Daoy (cell line): ENCODE data around the gene HTRA3. TPM values are rescaled to one million over a fixed set of nuclear protein-coding genes. Genes with fewer than 3 reads are reported as not detected.

Source experiments
- DNase-seq: peaks from one replicate; pipeline ENCODE4 v3.0.0-alpha.2; 2015; ENCODE audit warnings: low read depth
- total RNA-seq: library from RNA; depleted of rRNA; stranded (reverse); fragments of >200 nt; shearing (Covaris generic); gene quantifications from 2 replicates; pipeline ENCODE4 v1.2.3, GENCODE V29; 2014

Gene HTRA3
- total RNA-seq, 1 experiment from 2014 or later: 0.11 TPM

DNA sequence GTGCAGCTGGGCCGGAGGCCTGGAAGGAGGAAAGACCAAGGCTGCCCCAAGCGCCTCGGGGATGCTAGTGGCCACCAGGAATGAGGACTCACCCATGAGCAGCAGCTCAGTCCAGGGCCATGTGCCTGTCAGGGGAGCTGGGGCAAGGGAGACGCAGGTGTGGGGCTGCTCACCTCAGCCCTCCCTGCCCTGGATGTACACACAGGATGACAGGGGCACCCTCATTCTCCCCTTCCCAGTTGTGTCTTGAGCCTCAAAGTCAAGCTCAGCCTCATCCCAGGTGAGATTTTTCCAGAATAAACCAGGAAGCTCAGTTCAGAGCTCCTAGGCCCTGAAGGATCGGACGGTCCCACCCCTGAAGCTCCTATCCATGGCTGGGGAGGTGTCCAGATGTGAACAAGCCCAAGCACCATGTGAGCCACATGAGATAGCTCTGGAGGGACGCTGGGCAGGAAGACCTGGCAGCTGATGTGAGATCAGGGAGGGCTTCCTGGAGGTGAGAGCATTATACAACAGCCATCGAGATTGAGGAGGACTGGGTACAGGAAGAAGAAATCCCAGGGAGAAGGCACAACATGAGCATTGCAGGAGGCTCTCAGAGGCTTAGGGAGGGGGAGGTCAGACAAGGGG is 23.0 kb downstream of the HTRA3 start:
- no peak for DNase-seq

DNA sequence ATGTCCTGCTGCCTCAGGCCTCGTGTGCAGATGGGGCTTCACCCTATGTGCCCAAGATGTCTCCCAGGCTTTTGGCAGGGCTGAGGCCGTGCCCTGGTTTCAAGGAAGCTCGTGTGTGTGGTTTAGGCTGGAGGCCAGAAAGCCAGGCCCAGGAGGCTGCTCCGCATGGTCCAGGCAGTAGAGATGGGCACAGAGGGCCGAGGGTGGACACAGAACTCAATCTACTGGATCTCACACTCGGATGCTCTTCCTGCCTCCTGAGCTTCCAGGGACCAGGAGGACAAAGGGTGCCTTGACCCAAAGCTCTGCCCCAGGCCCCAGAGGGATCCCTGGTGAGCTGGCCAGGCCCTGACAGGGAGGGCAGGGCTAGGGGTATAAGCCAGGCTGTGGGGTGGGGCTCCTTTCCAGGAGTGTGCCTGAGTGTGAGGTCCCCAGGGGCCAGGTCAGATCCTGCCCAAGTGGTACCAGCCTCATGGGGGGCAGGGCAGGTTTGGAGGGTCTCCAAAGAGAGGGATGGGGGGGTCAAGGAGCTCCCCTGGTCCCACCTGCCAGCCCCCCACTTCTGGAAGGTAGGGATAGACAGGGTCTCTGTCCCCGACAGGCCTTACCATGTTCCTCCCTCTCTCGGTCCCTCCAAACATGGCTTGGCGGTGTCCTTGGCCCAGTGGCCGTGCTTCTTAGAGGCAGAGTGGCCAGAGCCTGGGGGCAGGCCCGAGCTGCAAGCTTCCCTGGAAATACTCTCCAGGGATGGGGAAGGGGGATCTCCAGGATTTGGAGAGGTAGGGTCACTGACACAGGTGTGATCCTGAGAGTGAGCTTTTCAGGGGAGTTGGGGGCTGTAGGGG is 23.8 kb downstream of the HTRA3 start:
- DNase-seq: no peak

DNA sequence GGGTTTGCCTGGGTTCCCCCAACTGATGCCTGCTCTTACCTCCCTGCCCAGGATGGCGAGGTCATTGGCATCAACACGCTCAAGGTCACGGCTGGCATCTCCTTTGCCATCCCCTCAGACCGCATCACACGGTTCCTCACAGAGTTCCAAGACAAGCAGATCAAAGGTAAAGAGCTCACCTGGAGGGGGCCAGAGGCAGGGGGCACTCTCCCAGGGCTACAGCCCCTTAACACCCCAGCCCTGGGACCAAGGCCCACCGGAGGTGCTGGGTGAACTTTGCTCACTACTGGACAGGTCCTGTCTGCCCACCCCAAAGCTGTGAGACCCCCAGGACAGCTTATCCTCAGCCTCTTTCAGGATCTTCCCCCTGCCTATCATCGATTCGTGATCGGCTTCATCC is 24.5 kb downstream of the HTRA3 start:
- DNase-seq: no peak

DNA sequence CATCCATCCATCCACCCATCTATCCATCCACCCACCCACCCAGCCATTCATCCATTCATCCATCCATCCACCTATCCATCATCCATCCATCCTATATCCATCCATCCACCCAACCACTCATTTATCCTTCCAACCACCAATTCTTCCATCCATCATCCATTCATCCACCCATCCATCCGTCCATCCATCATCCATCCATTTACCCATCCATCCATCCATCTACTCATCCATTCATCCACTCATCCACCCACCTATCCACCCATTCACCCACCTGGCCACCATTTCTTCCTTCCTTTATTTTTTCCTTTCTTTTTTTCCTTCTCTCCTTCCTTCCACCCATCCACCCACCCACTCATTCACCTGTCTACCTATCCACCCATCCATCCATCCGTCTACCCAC is 25.2 kb downstream of the HTRA3 start:
- no peak for DNase-seq

DNA sequence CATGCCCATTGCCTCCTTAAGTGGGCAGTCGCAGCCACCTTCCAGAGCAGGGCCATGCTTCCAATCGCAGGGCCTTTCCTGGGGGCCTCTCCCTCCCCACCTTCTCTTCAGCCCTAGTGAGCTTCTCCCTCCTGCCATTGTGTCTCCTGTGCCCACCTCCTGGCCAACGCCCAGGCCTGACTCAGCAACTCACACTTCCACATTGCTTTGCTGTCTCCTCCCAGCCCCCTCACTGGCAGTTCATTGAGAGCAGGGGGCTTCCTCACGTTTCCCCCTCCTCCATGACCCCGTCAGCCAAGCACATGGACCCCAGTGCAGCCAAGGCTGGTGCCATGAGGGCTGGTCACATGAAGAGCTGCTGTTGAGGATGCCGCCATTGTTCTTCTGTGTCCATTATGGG is 25.9 kb downstream of the HTRA3 start:
- DNase-seq: no peak

DNA sequence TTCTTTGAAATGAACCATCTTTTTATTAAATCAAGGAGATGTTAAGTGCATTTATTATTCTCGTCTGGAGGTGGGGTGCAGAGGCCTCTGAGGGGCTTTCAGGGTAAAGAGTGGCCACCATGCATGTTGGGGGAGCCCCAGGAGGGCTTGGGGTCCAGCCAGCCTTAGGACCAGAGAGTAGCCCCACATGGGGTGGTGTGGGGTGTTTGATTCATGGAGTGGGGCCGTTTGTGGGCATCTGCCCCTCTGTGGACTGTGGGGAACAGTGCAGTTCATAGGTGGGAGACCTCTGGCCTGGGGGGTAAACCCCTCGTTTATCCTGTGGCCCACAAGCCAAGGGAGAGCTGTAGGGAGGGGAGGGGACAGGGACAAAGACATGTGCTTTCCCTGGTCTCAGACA is 26.9 kb downstream of the HTRA3 start:
- DNase-seq: no peak

DNA sequence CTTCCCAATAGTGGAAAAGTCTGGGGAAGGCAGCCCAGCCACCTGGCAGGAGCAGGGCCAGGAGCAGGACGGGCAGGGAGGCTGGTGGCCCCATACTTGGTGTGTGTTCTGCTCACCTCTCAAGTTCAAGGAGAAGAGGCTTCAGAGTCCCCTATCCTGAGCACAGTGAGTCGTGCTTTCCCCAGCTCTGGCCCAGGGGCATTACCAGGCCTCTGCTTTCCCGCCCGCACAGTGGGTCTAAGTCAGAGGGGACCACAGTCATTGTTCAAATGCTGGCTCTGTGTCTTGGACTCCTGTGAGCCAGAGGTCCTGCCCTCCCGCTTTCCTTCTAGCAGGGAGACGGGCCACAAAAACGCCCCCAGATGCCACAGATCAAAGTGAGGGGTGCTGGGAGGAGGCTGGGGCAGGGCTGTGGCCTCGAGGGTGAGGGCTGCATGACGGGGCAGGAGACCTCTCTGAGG is 27.6 kb downstream of the HTRA3 start:
- no peak for DNase-seq

DNA sequence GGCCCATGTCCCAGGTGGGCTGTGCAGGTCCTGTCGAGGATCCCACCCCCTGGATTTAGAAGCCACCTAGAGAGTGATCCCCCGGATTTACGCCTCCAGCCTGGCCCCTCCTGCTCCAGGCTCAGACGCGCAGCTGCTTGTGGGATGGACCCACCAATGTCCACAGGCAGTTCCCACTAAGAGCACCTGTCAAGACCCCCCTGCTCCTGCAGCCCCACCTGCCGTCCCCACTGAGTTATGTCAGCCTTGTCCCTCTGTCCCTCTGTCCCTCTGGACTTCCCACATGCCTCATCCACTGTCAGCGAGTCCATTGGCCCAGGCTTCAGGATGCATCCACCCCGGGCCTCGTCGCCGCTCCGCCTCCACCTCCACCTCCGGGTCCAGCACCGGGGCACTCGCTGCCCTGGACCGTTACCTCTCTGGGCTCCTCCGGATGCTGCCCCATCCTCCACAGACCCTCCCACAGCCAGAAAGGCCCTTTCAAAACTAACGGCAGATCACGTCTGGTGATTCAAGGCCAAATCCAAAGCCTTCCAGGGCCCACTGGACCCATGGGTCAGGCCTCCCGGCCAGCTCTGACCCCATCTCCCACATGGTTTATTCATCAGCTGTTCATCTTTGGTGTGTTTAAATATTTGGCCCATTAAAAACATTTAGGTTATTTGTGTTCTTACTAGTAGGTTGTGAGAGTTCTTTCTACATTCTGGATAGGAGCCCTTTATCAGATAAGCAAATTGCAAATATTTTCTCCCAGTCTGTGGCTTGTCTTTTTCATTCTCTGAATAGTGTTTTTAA is 28.3 kb downstream of the HTRA3 start:
- DNase-seq: no peak

DNA sequence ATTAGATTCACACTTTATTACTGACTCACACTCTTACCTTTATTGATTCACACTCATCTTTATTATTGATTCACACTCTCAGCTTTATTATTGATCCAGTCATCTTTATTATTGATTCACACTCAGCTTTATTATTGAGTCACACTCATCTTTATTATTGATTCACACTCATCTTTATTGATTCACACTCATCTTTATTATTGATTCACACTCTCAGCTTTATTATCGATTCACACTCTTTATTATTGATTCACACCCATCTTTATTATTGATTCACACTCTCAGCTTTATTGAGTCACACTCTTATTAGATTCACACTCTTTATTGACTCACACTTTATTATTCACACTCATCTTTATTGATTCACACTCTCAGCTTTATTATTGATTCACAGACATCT is 31.3 kb downstream of the HTRA3 start:
- DNase-seq: no peak

DNA sequence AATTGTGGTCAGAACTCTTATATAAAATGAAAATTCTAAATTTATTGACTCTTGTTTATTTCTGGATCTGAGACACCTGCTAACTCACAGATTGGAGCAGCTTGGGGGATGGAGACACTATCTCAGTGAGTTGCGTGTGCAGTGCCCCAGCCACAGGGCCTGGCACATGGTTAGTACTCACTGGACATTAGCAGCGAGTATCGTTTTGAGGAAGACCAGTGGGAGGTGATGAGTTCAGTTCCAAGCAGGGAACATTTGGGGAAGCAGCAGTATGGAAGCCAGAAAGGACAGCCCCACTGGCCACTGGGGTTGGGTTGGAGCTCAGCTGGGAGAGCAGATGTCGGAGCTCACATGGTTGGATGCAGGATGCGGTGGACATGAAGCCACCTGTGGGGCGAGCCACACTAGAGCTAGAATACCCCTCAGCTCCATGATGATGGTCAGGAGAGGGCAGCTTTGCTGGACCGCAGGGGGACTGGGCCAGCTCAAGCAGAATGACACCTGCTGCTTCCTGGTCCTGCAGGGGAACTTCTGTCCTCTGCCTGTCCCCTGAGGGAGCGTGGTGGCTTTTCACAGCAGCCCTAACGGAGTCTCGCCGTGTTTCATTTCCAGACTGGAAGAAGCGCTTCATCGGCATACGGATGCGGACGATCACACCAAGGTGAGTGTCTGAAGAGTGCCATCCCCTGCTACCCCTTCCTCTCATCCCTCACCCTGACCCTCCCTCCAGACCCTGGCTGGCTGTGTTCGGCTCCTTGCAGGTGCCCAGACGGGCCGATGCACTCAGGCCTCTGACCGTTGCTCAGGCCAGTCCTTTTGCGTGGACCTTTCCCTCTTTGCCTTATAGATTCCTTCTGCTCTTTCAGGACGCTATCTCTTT is 32.5 kb downstream of the HTRA3 start:
- no peak for DNase-seq

DNA sequence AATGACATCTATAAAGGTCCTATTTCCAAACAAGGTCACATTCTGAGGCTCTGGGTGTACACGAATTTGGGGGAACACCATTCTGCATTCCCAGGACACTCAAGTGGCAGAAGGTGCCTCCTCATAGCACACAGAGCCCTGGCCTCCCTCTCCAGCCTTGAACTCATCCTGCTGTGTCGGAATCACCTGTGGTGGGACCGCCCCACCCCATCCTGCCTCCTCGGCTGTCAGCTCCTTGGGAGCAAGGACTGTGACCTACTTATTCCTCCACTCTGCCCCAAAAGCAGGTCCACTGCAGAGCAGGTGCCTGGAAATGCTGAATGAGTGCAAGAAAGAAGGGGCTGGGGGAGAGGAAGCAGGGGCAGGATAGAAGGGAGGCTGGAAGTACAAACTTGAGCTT is 33.5 kb downstream of the HTRA3 start:
- DNase-seq: no peak

DNA sequence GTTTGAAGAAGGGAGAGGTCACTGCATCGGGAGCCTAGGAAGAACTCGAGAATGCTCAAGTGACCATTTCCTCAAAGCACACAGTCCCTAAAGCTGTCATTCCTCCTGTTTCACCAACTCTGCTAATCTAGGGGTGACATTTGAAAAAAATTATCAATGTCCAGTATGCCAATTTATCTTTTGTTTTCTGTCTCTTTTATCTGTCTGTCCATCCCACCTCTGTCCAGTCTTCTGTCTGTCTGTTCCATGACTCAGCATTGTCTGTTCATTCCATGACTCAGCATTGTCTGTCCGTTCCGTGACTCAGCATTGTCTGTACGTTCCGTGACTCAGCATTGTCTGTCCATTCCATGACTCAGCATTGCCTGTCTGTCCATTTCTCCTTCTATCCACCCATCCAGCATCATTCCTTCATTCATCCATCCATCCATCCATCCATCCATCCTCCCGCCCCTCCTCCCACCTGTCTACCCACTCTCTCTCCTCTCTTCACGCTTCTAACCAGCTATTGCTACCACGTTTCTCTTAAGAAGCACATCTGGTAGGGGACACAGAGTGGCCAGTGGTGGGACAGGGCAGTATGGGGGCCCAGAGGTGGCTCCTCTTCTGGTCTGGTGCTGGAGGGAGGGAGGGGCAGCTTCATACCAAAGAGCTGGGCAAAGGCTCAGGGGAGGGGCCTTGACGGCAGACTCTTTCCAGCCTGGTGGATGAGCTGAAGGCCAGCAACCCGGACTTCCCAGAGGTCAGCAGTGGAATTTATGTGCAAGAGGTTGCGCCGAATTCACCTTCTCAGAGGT is 34.1 kb downstream of the HTRA3 start:
- peak; percentile 79 for DNase-seq

DNA sequence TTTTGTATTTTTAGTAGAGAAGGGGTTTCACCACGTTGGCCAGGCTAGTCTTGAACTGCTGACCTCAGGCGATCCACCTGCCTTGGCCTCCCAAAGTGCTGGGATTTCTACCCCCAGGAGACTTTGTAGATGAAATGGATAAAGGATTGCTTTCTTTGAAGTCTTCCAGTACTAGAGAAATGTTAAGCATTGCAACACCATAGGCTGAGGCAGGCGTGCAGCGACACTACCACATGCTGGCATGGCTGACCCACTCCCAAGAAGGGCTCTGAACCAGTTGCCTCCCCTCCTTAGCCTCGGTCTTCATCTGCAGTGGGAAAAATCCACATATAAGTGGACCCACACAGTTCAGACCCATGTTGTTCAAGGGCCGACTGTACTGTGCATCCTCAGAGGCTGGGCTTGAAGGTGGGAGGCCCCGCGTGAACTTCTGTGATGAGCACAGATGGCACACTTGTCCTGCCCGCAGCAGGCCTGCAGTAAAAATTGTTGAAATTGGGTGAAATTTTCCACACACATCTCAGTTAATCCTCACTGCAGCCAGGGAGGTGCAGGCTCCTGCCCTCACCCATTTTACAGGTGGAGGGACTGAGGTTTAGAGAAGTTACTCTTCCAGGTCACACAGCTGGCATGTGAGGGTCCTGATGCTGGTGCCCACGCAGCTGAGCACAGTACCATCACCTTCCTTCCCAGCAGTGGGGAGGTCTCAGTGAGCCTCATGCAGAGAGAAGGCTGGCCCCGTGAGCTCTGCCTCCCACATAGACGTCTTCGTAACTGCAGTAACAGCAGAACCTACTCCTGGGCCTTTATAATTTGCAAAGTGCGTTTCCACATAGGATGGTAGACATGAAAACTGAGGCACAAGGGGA is 35.5 kb downstream of the HTRA3 start:
- DNase-seq: no peak

DNA sequence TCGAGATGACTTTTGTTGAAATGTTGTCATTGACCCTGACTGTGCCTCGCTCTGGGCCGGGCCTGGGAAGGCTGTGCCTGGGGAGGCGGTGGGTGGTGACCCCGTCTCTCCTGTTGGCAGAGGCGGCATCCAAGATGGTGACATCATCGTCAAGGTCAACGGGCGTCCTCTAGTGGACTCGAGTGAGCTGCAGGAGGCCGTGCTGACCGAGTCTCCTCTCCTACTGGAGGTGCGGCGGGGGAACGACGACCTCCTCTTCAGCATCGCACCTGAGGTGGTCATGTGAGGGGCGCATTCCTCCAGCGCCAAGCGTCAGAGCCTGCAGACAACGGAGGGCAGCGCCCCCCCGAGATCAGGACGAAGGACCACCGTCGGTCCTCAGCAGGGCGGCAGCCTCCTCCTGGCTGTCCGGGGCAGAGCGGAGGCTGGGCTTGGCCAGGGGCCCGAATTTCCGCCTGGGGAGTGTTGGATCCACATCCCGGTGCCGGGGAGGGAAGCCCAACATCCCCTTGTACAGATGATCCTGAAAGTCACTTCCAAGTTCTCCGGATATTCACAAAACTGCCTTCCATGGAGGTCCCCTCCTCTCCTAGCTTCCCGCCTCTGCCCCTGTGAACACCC is 36.4 kb downstream of the HTRA3 start:
- DNase-seq: no peak

DNA sequence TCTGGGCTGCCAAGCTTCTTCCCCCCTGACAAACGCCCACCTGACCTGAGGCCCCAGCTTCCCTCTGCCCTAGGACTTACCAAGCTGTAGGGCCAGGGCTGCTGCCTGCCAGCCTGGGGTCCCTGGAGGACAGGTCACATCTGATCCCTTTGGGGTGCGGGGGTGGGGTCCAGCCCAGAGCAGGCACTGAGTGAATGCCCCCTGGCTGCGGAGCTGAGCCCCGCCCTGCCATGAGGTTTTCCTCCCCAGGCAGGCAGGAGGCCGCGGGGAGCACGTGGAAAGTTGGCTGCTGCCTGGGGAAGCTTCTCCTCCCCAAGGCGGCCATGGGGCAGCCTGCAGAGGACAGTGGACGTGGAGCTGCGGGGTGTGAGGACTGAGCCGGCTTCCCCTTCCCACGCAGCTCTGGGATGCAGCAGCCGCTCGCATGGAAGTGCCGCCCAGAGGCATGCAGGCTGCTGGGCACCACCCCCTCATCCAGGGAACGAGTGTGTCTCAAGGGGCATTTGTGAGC is 37.0 kb downstream of the HTRA3 start:
- DNase-seq: no peak

DNA sequence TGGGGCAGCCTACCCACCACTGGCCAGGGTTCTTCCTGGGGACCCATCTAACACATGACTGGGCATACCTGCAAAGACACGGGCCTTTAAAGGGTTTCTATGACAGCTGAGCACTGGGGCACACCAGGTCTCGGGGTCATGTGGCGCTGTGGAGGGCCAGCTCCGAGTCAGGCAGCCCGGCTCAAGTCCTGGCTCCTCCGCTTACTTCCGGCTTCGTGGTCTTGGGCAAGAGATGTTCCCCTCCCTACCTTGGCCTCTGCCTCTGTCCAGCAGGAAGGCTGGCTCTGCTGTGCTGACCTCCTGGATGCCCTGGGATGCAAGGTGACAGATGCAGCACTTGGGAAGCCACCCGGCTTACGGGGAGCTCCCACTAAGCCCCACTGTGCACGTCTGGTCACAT is 37.6 kb downstream of the HTRA3 start:
- DNase-seq: no peak

DNA sequence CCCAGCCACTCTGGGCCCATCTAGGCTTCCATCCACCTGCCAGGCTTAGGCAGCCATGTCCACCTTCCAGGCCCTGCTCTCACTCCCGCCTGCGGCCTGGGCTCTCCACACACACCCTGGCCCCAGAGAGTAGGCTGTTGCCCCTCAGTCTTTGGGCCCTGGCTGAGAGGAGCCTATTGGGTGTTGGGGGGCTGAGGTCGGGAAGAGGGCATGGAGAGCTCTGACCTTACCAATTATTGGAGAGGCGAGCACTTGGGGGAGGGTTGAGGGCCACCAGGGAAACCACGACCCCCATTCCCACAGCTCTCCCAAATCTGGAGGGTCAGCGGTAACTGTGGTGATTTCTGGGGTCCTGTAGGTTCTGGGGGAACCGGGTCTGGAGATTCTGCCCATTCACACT is 38.2 kb downstream of the HTRA3 start:
- DNase-seq: no peak

DNA sequence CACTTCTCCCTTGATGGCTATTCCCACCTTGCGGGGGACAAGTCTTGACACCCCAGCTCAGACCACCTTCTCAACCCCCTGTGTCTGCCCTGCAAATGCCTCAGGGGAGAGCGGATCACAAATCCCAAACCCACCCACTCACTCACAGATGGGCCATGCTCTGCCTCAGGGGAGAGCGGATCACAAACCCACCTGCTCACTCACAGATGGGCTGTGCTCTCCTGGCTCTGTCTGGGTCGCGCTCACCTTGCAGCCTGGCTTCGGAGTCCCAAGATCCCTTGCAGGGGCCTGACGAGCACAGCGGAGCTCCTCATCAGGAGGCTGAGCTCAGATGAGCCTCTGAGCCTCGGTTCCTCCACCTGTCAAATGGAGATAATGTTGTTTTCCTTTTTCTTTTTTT is 38.6 kb downstream of the HTRA3 start:
- no peak for DNase-seq
